Measurements from ENCODE around the gene LIME1. TPM values are rescaled to one million over a fixed set of nuclear protein-coding genes. Genes with fewer than 3 reads are reported as not detected.

The LIME1 gene
- total RNA-seq, 1 experiment from 2014 or later, result 13.5 TPM

GRCh38 chr20:63753381-63753780, 16.9 kb downstream of the LIME1 start:
- TF ChIP-seq CTCF (conservative IDR thresholded peaks at IDR 0.05), result no peak
- H3K9me3 ChIP-seq (ENCODE audit: control insufficient read depth, low read depth, low read length), result no peaks in the 10 kb centered on the region
- H3K14ac ChIP-seq (ENCODE audit: insufficient read depth, low read length), result no peak overlapping the region
- H2BK12ac ChIP-seq (ENCODE audit: insufficient read length, low read depth, low read length), result no peak overlapping the region
- no peaks in the 10 kb centered on the region; the same call in 1 of the 2 replicates for H3K4me1 ChIP-seq (ENCODE audit: insufficient read depth, low read length)
- H3K4me3 Mint-ChIP-seq, result no peak overlapping the region
- no peak overlapping the region for H3K4ac ChIP-seq (ENCODE audit: low read depth, low read length)
- no peak overlapping the region for H2BK5ac ChIP-seq (ENCODE audit: insufficient read length, low read length)
- no peak overlapping the region for H3K56ac ChIP-seq (ENCODE audit: insufficient read length, low read depth, low read length)
- H4K5ac ChIP-seq (ENCODE audit: insufficient read length, low read depth, low read length), result no peak overlapping the region
- no peaks in the 10 kb centered on the region for H4K20me1 ChIP-seq (ENCODE audit: control insufficient read depth, insufficient read depth, insufficient read length)
- no peak overlapping the region for H3K23ac ChIP-seq (ENCODE audit: insufficient read length, low read depth, low read length)
- no peak overlapping the region for H4K91ac ChIP-seq (ENCODE audit: insufficient read length, low read depth, low read length)
- no peak overlapping the region for H3T11ph ChIP-seq (ENCODE audit: low read length)
- no peaks in the 10 kb centered on the region for H3K23me2 ChIP-seq (ENCODE audit: insufficient read length, low read depth, low read length, poor library complexity, severe bottlenecking)
- no peaks in the 10 kb centered on the region for H3K79me2 ChIP-seq (ENCODE audit: insufficient read depth, low read length)
- H3K18ac ChIP-seq (ENCODE audit: insufficient read length, low read depth, low read length), result no peak overlapping the region
- no peak overlapping the region for H2BK120ac ChIP-seq (ENCODE audit: low read depth, low read length, poor library complexity, severe bottlenecking)
- no peak overlapping the region for H3K27ac ChIP-seq (ENCODE audit: insufficient read length, low read depth, low read length)
- H2BK20ac ChIP-seq (ENCODE audit: low read depth, low read length, poor library complexity, severe bottlenecking), result no peak overlapping the region
- H2AFZ ChIP-seq (ENCODE audit: low read length), result no peak overlapping the region
- H4K8ac ChIP-seq (replicated peaks; ENCODE audit: insufficient read length, low read depth, low read length), result no peak overlapping the region
- H3K9ac ChIP-seq (ENCODE audit: extremely low read depth, insufficient read length, low read length), result no peak overlapping the region
- H3K27me3 ChIP-seq (ENCODE audit: insufficient read depth, low read length), result no peaks in the 10 kb centered on the region
- no peak overlapping the region for H3K4me2 ChIP-seq (ENCODE audit: insufficient read depth, insufficient read length, low read length)
- H3K27ac Mint-ChIP-seq, result peak overlapping the region in 1 of 3 experiments; percentile 40; a peak in 1 of 7 replicates
- H3K4me1 Mint-ChIP-seq, result peaks cover 14 to 22% of the 10 kb centered on the region in 2 experiments
- peak; percentile 27 for DNase-seq
- H3K79me1 ChIP-seq (ENCODE audit: insufficient read depth, low read depth, low read length, poor library complexity, severe bottlenecking), result no peaks in the 10 kb centered on the region
- H2AK5ac ChIP-seq (ENCODE audit: insufficient read length, low read length), result no peak overlapping the region
- peaks cover 0 to 5% (median 0%) of the 10 kb centered on the region in 3 experiments; a peak in 3 of 7 replicates for H3K36me3 Mint-ChIP-seq (ENCODE audit: insufficient read depth in 1 of 3, low read depth in 3 of 3)
- no peaks in the 10 kb centered on the region for H3K27me3 Mint-ChIP-seq (ENCODE audit: low read depth)
- H3K9me3 Mint-ChIP-seq, result no peaks in the 10 kb centered on the region
- no CpG with 5 or more reads among the region's 13 CpGs for whole genome bisulfite sequencing (ENCODE audit: extremely low coverage, insufficient read length, low lambda C conversion rate)
- H2BK15ac ChIP-seq (ENCODE audit: low read depth, low read length), result no peak overlapping the region
